ENCODE results near the gene MICA. TPM values are rescaled to one million over a fixed set of nuclear protein-coding genes. Genes with fewer than 3 reads are reported as not detected.
"Not testable (repeated sequence)": the region's sequence is repeated elsewhere in the genome, so short reads cannot be mapped to it uniquely, and the experiment has no call there.

The MICA gene
- total RNA-seq, 1 experiment from 2014 or later = 164 TPM

DNA sequence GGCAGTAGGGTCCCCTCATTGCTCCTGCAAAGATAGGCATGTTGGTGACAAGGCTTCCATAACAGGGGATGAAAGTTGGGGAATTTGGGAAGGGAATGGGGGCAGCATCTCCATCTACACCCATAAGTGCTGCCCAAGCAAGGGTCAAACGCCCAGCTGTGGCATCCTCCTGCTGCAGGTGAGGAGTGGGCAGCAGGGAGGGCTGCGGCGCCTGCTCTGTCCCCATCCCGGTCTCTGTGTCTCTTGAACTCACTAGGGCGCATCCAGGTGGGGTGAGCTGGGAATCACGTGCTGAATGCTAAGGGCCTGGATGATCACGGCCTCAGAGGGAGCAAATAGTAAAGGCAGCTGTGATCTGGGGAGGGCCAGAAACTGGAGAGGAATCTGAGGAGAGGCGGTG is 9.1 kb downstream of the MICA start:
- DNase-seq (ENCODE audit: low read depth) = no peak

DNA sequence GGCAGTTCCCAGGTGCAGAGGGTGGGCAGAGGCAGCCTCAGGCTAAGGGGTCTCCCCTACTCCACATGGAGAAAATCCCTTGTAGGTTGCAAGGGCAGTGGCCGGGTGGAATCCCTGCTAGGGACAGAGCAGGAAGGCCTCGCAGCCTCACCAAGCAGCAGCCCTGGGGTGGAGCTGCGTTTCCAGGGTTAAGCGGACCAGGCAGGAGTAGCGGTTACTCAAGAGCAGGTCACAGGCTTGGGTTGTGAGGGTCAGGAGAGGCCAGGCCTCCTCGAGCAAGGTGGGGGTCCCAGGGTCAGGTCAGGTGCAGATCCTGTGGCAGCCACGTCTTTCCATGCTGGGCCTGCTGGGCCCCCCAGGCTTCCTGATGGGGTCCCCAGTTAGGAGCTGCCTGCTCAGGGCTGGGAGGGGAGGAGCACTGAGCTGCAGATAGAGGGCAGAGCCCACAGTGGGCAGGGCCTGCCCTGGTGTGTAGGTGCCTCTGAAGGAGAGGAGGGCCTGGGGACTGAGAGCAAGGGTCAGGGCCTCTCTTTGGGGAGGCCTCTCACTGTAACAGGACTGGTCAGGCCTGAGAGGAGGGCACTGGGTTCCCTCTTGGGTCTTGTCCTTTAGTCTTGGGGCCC is 10.9 kb downstream of the MICA start:
- not testable (repeated sequence) for DNase-seq (ENCODE audit: low read depth)

DNA sequence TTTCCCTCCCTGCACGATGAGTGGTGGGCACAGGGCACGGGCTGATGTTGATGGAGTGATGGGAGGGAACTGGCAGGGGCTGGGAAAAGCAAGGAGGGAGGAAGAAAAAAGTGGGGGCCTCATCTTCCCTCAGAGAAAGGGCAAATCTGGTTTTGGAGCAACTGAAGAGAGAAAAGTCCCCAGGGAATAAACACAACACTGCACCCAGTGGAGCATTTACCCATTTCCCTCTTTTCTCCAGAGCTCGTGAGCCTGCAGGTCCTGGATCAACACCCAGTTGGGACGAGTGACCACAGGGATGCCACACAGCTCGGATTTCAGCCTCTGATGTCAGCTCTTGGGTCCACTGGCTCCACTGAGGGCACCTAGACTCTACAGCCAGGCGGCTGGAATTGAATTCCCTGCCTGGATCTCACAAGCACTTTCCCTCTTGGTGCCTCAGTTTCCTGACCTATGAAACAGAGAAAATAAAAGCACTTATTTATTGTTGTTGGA is 11.4 kb downstream of the MICA start:
- peak; percentile 24 for DNase-seq (ENCODE audit: low read depth)

DNA sequence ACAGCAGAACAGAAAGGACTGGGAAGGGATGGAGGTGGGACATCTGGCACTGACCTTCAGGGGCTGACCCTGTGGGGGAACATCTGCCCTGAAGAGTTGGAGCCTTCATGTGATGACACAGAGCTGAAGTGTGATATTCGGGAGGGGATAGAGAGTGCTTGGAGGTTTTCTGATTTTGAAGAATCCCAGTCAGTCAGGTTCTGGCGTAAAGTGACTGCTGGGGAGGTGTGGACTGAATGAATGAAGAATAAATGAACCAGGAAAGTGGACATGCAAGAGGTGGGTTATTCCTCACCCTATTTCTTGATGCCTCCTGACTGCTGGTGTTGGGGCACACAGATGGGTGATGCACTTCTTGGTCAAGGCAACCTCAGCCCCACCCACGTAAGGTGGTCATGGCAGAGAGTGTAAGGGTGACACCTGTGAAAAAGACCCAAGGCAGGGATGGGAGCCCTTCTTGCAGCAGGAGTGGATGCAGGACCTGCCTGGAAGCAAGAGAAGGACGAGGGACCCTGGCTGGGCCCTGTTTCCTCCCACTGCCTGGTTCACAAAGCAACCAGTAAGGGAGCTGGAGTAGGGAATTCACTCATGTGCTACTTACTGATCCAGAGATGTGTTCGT is 13.1 kb downstream of the MICA start:
- DNase-seq (ENCODE audit: low read depth) = no peak

DNA sequence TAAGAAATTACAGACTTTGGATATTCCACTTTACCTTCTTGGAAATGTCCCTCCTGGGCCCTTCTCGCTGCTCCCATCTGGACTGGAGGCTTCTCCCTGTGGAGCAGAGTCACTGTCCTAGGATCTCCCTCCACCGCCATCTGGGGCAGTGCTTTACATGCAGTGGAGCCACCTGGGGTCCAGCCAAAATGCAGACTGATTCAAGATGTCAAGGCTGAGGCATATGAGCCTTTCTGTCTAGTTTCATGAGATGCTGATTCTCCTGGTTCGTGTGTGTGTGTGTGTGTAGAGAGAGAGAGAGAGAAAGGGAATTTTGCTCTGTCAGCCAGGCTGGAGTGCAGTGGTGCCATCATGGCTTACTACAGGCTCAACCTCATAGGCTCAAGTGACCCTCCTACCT is 14.9 kb downstream of the MICA start:
- DNase-seq (ENCODE audit: low read depth) = peak; percentile 34

DNA sequence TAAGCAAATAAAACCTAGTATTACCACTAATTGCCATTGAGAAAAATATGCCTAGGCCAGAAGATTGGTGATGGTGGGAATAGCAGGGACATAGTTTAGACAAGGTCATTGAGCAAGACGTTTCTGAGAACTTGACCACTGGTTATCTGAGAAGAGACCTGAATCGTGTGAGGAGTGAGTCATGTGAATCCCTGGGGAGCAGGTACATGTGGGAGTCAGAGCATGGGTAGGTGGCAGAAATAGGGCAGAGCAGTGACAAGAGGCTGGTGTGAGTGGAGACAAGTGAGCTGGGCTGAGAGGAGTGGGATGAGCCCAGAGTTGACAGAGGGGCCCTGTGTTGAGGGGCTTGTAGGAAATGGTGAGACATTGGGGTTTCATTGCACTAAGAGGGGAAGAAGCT is 16.4 kb downstream of the MICA start:
- peak; percentile 62 for DNase-seq (ENCODE audit: low read depth)

DNA sequence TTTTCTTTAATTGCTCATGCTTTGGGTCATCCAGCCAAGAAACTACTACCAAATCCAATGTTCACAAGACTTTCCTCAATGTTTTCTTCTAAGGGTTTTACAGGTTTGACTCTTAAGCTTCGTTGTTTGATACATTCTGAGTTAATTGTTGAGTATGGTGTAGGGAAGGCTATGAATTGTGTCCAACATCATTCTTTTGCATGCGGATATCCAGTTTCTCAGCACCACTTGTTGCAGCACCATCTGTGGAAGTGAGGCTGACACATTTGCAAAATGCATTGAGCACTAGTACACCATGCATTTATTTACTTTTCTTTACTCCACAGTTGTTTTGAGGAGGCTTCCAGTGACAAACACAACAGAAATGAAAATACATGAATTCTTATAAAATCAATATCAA is 17.2 kb downstream of the MICA start:
- no peak for DNase-seq (ENCODE audit: low read depth)

DNA sequence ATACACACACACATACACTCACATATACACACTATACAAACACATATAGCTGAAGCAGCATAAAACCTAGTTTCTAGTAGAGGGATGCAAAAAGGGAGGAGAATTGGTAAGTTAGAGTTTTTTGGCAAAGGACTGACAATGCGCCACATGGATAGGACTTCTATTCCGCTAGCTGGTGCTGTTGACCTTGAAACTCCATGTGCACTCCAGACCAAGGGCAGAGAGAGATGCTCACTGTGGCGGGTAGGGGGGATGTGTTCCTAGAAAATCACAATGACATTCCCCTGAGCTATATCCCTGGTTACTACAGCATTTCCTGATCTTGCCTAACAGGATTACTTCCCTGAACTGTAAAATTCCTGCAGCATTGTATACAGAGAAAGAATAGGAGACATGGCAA is 19.2 kb downstream of the MICA start:
- no peak for DNase-seq (ENCODE audit: low read depth)

DNA sequence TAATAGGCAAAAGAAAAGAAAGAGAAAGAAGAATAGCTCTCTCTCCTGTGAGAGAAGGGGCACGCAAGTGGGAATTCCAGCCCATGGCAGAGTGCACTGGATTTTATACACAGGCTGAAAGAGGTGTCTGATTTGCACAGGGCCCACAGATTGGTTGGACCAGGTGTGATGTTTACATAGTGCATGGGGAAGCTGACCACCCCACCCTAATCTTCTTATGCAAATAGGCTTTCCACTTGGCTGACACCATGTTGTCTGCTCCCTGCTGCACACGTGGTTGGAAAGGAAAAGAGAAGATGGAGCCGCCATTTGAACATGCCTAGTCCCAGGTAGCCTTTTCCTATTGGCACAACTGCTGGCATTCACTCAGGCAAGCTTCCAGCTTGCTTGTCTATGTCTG is 20.2 kb downstream of the MICA start:
- no peak for DNase-seq (ENCODE audit: low read depth)

DNA sequence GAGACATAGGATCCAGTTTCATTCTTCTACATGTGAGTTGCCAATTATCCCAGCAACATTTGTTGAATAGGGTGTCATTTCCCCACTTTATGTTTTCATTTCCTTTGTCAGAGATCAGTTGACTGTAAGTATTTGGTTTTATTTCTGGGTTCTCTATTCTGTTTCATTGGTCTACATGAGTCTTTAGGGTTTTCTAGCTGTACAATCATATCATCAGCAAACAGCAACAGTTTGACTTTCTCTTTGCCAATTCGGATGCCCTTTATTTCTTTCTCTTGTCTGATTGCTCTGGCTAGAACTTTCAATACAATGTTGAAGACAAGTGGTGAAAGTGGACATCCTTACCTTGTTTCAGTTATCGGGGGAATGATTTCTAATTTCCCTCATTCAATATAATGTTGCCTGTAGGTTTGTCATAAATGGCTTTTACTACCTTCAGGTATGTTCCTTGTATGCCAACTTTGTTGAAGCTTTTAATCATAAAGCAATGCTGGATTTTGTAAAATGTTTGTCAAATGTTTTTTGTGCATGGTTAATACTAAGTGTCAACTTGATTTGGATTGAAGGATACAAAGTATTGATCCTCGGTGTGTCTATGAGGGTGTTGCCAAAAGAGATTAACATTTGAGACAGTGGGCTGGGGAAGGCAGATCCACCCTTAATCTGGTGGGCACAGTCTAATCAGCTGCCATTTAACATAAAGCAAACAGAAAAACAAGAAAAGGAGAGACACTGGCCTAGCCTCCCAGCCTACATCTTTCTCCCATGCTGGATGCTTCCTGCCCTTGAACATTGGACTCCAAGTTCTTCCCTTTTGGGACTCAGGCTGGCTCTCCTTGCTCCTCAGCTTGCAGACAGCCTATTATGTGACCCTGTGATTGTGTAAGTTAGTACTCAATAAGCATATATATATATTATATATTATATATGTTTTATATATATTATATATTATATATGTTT is 23.3 kb downstream of the MICA start:
- peak; percentile 26 for DNase-seq (ENCODE audit: low read depth)

DNA sequence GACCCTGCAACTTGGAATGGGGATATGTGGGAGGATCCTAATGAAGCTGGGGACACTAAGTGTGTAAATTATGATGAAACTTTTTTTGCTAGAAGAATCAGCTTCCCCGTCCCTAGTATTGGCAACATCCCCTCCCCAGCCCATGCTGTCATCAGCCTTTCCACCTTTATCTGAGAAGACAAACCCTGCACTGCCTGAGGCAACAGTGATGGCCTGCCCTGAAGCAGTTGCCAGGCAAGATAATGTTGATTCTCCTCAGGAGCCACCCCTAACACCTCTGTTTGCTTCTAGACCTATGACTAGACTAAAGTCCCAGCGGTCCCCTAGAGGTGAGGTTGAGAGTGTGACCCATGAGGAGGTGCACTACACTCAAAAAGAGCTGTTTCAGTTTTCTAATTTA is 27.1 kb downstream of the MICA start:
- no peak for DNase-seq (ENCODE audit: low read depth)

DNA sequence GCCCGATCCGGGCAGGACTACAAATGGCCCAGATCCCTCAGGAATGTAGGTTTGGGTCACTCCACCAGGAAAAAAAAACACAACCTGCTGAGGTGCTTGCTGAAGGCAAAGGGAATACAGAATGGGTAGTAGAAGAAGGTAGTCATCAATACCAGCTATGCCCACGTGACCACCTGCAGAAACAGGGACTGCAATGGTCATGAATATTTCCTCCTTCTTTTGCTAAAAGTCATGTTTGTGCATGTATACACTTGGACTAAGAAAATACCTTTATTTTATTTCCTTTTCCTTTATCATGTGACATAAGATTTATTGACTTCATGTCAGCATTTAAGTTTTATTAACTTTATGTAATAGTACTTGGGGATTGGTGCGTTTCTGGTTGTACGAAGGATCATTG is 31.7 kb downstream of the MICA start:
- DNase-seq (ENCODE audit: low read depth) = not testable (repeated sequence)

DNA sequence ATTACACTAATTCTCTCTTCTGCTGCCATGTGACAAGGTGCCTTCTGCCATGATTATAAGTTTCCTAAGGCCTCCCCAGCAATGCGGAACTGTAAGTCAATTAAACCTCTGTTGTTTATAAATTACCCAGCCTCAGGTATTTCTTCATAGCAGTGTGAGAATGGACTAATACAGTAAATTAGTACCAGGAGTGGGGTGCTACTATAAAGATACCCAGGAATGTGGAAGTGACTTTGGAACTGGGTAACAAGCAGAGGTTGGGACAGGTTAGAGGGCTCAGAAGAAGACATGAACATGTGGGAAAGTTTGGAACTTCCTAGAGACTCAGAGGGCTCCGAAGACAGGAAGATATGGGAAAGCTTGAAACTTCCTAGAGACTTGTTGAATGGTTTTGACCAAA is 34.8 kb downstream of the MICA start:
- no peak for DNase-seq (ENCODE audit: low read depth)

DNA sequence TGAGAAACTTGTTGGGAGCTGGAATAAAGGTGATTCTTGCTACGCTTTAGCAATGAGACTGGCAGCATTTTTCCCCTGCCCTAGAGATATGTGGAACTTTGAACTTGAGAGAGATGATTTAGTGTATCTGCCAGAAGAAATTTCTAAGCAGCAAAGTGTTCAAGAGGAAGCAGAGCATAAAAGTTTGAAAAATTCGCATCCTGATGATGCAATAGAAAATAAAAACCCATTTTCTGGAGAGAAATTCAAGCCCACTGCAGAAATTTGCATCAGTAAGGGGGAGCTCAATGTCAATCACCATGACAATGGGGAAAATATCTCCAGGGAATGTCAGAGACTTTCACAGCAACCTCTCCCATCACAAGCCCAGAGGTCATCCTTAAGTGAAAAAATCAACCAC is 35.3 kb downstream of the MICA start:
- DNase-seq (ENCODE audit: low read depth) = no peak

DNA sequence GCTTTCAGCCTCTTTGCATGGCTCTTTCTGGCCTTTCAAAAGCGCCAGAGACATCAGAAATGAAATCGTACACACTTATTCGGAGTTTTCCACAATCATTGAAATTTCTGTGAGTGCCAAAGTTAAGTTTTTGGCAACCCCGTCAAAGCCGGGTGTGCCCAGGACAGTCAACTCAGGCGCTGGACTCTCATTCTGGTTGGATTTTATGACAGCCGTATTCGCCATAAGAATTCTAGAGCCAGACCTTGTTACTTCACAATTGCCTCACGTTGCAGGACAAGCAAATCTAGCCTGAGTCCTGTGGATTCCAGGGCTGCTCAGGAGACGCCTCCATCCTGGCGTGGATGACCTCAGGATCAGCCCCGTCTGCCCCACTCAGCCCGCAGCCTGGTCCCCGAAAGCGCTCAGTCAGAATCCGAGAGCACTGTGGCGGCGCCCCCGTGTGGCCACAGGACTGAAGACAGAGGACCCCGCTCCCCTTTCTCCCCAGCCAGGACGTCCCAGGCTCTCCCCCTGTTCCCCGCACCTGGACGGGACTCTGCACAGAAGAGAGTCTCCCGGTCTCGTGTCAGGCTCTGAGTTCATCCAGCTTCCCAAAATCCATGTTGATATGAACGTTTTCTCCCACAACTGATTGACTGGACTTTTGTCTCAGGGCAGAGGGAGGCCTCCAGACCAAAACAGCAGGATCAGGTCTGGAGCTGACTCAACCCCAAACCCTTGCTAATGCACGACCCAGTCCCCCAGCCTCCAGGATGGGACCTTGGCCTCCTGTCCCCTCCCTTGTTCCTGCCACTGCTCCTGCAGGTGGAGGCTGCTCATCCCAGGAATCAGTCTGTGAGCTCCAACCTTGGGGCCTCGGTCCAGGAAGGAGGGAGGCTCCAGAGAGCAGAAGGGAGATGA is 38.2 kb downstream of the MICA start:
- peak; percentile 73 for DNase-seq (ENCODE audit: low read depth)

DNA sequence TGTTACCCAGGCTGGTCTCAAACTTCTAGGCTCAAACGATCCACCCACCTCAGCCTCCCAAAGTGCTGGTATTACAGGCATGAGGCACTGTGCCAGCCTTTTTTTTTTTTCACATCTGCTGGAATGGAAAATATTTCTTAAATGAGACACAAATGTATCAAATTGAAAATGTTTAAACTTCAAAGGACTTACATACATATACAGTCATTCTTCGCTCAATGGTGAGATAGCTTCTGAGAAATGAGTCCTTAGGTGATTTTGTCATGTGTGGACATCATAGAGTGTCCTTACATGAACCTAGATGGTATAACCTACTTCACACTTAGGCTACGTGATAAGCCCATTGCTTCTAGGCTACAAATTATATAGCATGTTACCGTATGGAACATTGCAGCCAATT is 43.1 kb downstream of the MICA start:
- no peak for DNase-seq (ENCODE audit: low read depth)

DNA sequence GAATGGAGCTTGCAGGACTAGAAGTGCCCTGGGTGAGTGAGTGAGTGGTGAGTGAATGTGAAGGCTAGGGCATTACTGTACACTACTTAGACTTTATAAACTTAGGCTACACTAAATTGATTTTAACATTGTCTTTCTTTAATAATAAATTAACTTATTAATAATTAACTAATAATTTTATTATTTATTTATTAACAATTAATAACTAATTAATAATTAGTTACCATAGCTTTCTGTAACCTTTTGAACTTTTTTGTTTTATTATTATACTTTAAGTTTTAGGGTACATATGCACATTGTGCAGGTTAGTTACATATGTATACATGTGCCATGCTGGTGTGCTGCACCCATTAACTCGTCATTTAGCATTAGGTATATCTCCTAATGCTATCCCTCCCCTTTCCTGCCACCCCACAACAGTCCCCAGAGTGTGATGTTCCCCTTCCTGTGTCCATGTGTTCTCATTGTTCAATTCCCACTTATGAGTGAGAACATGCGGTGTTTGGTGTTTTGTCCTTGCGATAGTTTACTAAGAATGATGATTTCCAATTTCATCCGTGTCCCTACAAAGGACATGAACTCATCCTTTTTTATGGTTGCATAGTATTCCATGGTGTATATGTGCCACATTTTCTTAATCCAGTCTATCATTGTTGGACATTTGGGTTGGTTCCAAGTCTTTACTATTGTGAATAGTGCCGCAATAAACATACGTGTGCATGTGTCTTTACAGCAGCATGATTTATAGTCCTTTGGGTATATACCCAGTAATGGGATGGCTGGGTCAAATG is 43.8 kb downstream of the MICA start:
- DNase-seq (ENCODE audit: low read depth) = not testable (repeated sequence)

DNA sequence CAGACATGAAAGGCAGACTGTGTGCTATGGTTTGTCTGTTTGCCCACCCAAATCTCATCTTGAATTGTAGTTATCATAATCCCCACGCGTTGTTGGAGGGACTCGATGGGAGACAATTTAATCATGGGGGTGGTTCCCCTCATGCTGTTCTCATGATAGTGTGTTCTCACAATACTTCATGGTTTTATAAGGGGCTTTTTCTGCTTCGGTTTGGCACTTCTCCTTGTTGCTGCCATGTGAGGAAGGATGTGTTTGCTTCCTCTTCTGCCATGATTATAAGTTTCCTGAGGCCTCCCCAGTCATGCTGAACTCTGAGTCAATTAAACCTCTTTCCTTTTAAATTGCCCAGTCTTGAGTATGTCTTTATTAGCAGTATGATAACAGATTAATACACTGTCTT is 47.4 kb downstream of the MICA start:
- DNase-seq (ENCODE audit: low read depth) = no peak

DNA sequence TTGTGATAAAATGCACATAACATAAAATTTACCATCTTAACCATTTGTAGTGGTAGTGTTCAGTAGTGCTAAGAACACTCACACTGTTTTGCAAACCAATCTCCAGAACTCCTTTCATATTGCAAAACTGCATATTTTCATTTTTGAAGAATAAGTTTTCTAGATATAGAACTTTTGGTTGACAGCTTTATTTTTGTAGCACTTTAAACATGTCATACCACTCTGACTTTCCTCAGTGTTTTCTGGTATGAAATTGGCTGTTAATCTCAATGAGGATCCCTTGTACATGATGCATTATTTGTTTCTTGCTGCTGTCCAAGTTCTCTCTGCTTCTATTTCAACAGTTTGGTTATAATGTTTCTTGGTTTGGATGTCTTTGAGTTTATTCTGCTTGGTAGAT is 49.5 kb downstream of the MICA start:
- no peak for DNase-seq (ENCODE audit: low read depth)

DNA sequence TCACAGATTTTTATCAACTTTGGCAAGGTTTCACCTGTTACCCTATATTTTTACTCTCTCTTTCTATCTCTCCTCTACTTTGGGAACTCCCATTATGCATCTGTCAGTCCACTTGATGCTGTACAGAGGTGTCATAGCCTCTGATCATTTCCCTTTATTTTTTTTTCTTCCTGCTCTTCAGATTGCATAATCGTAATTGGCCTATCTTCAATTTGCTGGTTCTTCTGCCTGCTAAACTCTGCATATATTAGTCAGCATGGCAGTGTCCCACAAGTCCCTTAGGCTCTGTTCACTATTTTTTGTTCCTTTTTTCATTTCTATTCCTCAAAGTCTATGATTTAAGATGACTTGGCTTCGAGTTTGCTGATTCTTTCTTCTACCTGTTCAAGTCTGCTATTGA is 49.9 kb downstream of the MICA start:
- no peak for DNase-seq (ENCODE audit: low read depth)

DNA sequence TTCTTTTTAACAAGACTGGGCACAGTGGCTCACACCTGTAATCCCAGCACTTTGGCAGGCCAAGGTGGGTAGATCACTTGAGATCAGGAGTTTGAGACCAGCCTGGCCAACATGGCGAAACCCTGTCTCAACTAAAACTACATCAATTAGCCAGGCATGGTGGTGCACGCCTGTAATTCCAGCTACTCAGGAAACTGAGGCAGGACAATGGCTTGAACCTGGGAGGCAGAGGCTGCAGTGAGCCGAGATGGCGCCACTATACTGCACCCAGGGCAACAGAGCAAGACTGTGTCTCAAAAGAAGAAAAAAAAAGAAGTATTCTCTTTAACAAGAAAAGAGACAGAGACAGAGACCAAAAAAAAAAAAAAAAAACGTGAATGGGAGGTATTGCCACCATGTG is 56.5 kb downstream of the MICA start:
- not testable (repeated sequence) for DNase-seq (ENCODE audit: low read depth)
